ENCODE data around the gene PPARA. TPM values are rescaled to one million over a fixed set of nuclear protein-coding genes. Genes with fewer than 3 reads are reported as not detected.

The PPARA gene
- total and polyA plus RNA-seq, 4 donors: 11.9 to 18.6 (median 12.5) TPM

- Histone ChIP-seq H3K36me3 (ENCODE audit: control insufficient read depth, insufficient read depth, low read length) (peaks cover 59% of the 10 kb centered on the region), H3K4me1 (ENCODE audit: control insufficient read depth, insufficient read depth, low read length) (peaks cover 15% of the 10 kb centered on the region), H3K27me3 (ENCODE audit: control insufficient read depth, insufficient read depth, low read length) (no peaks in the 10 kb centered on the region), H3K27ac (ENCODE audit: low read depth, low read length) (no peak overlapping the region), H3K9me3 (ENCODE audit: control insufficient read depth, insufficient read depth, low read length) (no peaks in the 10 kb centered on the region), H3K4me3 (ENCODE audit: low read depth, low read length) (no peak overlapping the region)
- WGBS (ENCODE audit: insufficient coverage): 81% methylated on average over 11 of the region's 12 CpGs
- DNase-seq (ENCODE audit: low read depth in 4 of 6, low spot score in 6 of 6): no peak
Measured at GRCh38 chr22:46273432-46274148, 123.3 kb downstream of the PPARA start.

GRCh38 chr22:46274381-46274780 is 124.1 kb downstream of the PPARA start:
- 99% methylated on average over 5 of the region's 8 CpGs for WGBS (ENCODE audit: insufficient coverage)
- H3K27ac ChIP-seq (ENCODE audit: low read depth, low read length): no peak overlapping the region
- DNase-seq (ENCODE audit: low read depth in 4 of 6, low spot score in 6 of 6): no peak
- no peak overlapping the region for H3K4me3 ChIP-seq (ENCODE audit: low read depth, low read length)
- H3K4me1 ChIP-seq (ENCODE audit: control insufficient read depth, insufficient read depth, low read length): peaks cover 8% of the 10 kb centered on the region
- H3K27me3 ChIP-seq (ENCODE audit: control insufficient read depth, insufficient read depth, low read length): no peaks in the 10 kb centered on the region
- peaks cover 64% of the 10 kb centered on the region for H3K36me3 ChIP-seq (ENCODE audit: control insufficient read depth, insufficient read depth, low read length)
- no peaks in the 10 kb centered on the region for H3K9me3 ChIP-seq (ENCODE audit: control insufficient read depth, insufficient read depth, low read length)

GRCh38 chr22:46275455-46276122 is 125.3 kb downstream of the PPARA start:
- WGBS (ENCODE audit: insufficient coverage): 33% methylated on average over 1 of the region's 3 CpGs
- no peak for DNase-seq (ENCODE audit: low read depth in 4 of 6, low spot score in 6 of 6)
- no peaks in the 10 kb centered on the region for H3K27me3 ChIP-seq (ENCODE audit: control insufficient read depth, insufficient read depth, low read length)
- no peak overlapping the region for H3K27ac ChIP-seq (ENCODE audit: low read depth, low read length)
- H3K36me3 ChIP-seq (ENCODE audit: control insufficient read depth, insufficient read depth, low read length): peaks cover 70% of the 10 kb centered on the region
- peaks cover 3% of the 10 kb centered on the region for H3K4me1 ChIP-seq (ENCODE audit: control insufficient read depth, insufficient read depth, low read length)
- H3K4me3 ChIP-seq (ENCODE audit: low read depth, low read length): no peak overlapping the region
- H3K9me3 ChIP-seq (ENCODE audit: control insufficient read depth, insufficient read depth, low read length): no peaks in the 10 kb centered on the region

- Histone ChIP-seq H3K9me3 (ENCODE audit: control insufficient read depth, insufficient read depth, low read length) (no peaks in the 10 kb centered on the region), H3K4me3 (ENCODE audit: low read depth, low read length) (no peak overlapping the region), H3K27me3 (ENCODE audit: control insufficient read depth, insufficient read depth, low read length) (no peaks in the 10 kb centered on the region), H3K27ac (ENCODE audit: low read depth, low read length) (no peak overlapping the region), H3K36me3 (ENCODE audit: control insufficient read depth, insufficient read depth, low read length) (peaks cover 80% of the 10 kb centered on the region), H3K4me1 (ENCODE audit: control insufficient read depth, insufficient read depth, low read length) (peaks cover 3% of the 10 kb centered on the region)
- no peak for DNase-seq (ENCODE audit: low read depth in 4 of 6, low spot score in 6 of 6)
- 100% methylated on average over 1 of the region's 7 CpGs for WGBS (ENCODE audit: insufficient coverage)
Measured at GRCh38 chr22:46276563-46276962, 126.2 kb downstream of the PPARA start.

- WGBS (ENCODE audit: insufficient coverage): 95% methylated on average over 22 of the region's 22 CpGs
- Histone ChIP-seq H3K4me1 (ENCODE audit: control insufficient read depth, insufficient read depth, low read length) (no peaks in the 10 kb centered on the region), H3K36me3 (ENCODE audit: control insufficient read depth, insufficient read depth, low read length) (peaks cover 79% of the 10 kb centered on the region), H3K27me3 (ENCODE audit: control insufficient read depth, insufficient read depth, low read length) (no peaks in the 10 kb centered on the region), H3K4me3 (ENCODE audit: low read depth, low read length) (no peak overlapping the region), H3K9me3 (ENCODE audit: control insufficient read depth, insufficient read depth, low read length) (no peaks in the 10 kb centered on the region), H3K27ac (ENCODE audit: low read depth, low read length) (no peak overlapping the region)
- no peak for DNase-seq (ENCODE audit: low read depth in 4 of 6, low spot score in 6 of 6)
Measured at GRCh38 chr22:46278656-46279645, 128.6 kb downstream of the PPARA start.

GRCh38 chr22:46280063-46280817 is 129.9 kb downstream of the PPARA start:
- no peak overlapping the region for H3K27ac ChIP-seq (ENCODE audit: low read depth, low read length)
- H3K4me1 ChIP-seq (ENCODE audit: control insufficient read depth, insufficient read depth, low read length): no peaks in the 10 kb centered on the region
- WGBS (ENCODE audit: insufficient coverage): 93% methylated on average over 11 of the region's 12 CpGs
- H3K36me3 ChIP-seq (ENCODE audit: control insufficient read depth, insufficient read depth, low read length): peaks cover 83% of the 10 kb centered on the region
- DNase-seq (ENCODE audit: low read depth in 4 of 6, low spot score in 6 of 6): no peak
- no peaks in the 10 kb centered on the region for H3K27me3 ChIP-seq (ENCODE audit: control insufficient read depth, insufficient read depth, low read length)
- no peak overlapping the region for H3K4me3 ChIP-seq (ENCODE audit: low read depth, low read length)
- H3K9me3 ChIP-seq (ENCODE audit: control insufficient read depth, insufficient read depth, low read length): no peaks in the 10 kb centered on the region

GRCh38 chr22:46280999-46281623 is 130.8 kb downstream of the PPARA start:
- peaks cover 88% of the 10 kb centered on the region for H3K36me3 ChIP-seq (ENCODE audit: control insufficient read depth, insufficient read depth, low read length)
- no peaks in the 10 kb centered on the region for H3K4me1 ChIP-seq (ENCODE audit: control insufficient read depth, insufficient read depth, low read length)
- no peaks in the 10 kb centered on the region for H3K27me3 ChIP-seq (ENCODE audit: control insufficient read depth, insufficient read depth, low read length)
- H3K9me3 ChIP-seq (ENCODE audit: control insufficient read depth, insufficient read depth, low read length): no peaks in the 10 kb centered on the region
- H3K4me3 ChIP-seq (ENCODE audit: low read depth, low read length): no peak overlapping the region
- no peak overlapping the region for H3K27ac ChIP-seq (ENCODE audit: low read depth, low read length)
- DNase-seq (ENCODE audit: low read depth in 4 of 6, low spot score in 6 of 6): no peak
- WGBS (ENCODE audit: insufficient coverage): 92% methylated on average over 17 of the region's 19 CpGs

- H3K36me3 ChIP-seq (ENCODE audit: control insufficient read depth, insufficient read depth, low read length): peaks cover 90% of the 10 kb centered on the region
- H3K4me1 ChIP-seq (ENCODE audit: control insufficient read depth, insufficient read depth, low read length): no peaks in the 10 kb centered on the region
- WGBS (ENCODE audit: insufficient coverage): 95% methylated on average over 13 of the region's 13 CpGs
- no peak for DNase-seq (ENCODE audit: low read depth in 4 of 6, low spot score in 6 of 6)
- H3K4me3 ChIP-seq (ENCODE audit: low read depth, low read length): no peak overlapping the region
- H3K9me3 ChIP-seq (ENCODE audit: control insufficient read depth, insufficient read depth, low read length): no peaks in the 10 kb centered on the region
- no peak overlapping the region for H3K27ac ChIP-seq (ENCODE audit: low read depth, low read length)
- no peaks in the 10 kb centered on the region for H3K27me3 ChIP-seq (ENCODE audit: control insufficient read depth, insufficient read depth, low read length)
Measured at GRCh38 chr22:46281866-46282678, 131.7 kb downstream of the PPARA start.

Data from spinal cord (tissue), 10 donors.